Liver (tissue), 9 donors: Measurements from ENCODE around the gene SH2D6. TPM values are rescaled to one million over a fixed set of nuclear protein-coding genes. Genes with fewer than 3 reads are reported as not detected.

Source experiments
- DNase-seq: peaks from one replicate; pipeline ENCODE4 v3.0.0-alpha.2; 2017; ENCODE audit warnings: low spot score
- H3K27ac ChIP-seq, 2 donors: one replicate each; pipeline ENCODE4 v1.7.0; 2013; ENCODE audit warnings: inconsistent platforms in 2 of 2, low read length in 2 of 2, control low read depth in 1 of 2, low read depth in 1 of 2, mild to moderate bottlenecking in 1 of 2
- H3K27me3 ChIP-seq, 4 donors: one replicate each; pipeline versions ENCODE4 v1.6.1 to v1.7.0; 2013; ENCODE audit warnings: low read length in 3 of 4, inconsistent platforms in 1 of 4, mild to moderate bottlenecking in 1 of 4, moderate library complexity in 1 of 4; ENCODE audit not compliant: control insufficient read depth in 4 of 4, insufficient read depth in 4 of 4
- H3K36me3 ChIP-seq, 4 donors: one replicate each; pipeline versions ENCODE4 v1.6.1 to v1.7.0; 2013; ENCODE audit warnings: low read length in 3 of 4, mild to moderate bottlenecking in 3 of 4, low read depth in 1 of 4, moderate library complexity in 1 of 4; ENCODE audit not compliant: control insufficient read depth in 4 of 4, insufficient read depth in 3 of 4
- H3K4me1 ChIP-seq, 4 donors: one replicate each; pipeline versions ENCODE4 v1.6.1 to v1.7.0; 2013; ENCODE audit warnings: low read length in 3 of 4, mild to moderate bottlenecking in 3 of 4, moderate library complexity in 1 of 4; ENCODE audit not compliant: control insufficient read depth in 4 of 4, insufficient read depth in 4 of 4
- H3K4me3 ChIP-seq, 3 donors: one replicate each; pipeline versions ENCODE4 v1.6.1 to v1.7.0; 2013; ENCODE audit warnings: low read length in 3 of 3, control low read depth in 1 of 3, low read depth in 1 of 3, mild to moderate bottlenecking in 1 of 3
- H3K9ac ChIP-seq, 2 donors: one replicate each; pipeline ENCODE4 v1.7.0; 2013; ENCODE audit warnings: low read length in 2 of 2, mild to moderate bottlenecking in 2 of 2, moderate library complexity in 2 of 2, control low read depth in 1 of 2, low read depth in 1 of 2
- H3K9me3 ChIP-seq, 4 donors: one replicate each; pipeline versions ENCODE4 v1.6.1 to v1.7.0; 2013; ENCODE audit warnings: low read length in 3 of 4; ENCODE audit not compliant: control insufficient read depth in 4 of 4
- FOXA2 ChIP-seq: IDR thresholded peaks from 2 replicates; pipeline ENCODE4 v1.6.1; 2016; ENCODE audit warnings: antibody characterized with exemption
- HNF4A ChIP-seq, 2 donors: conservative IDR thresholded peaks; 2 replicates each; pipeline ENCODE4 v1.6.1; 2016; ENCODE audit warnings: antibody characterized with exemption in 2 of 2, mild to moderate bottlenecking in 2 of 2
- NR2F2 ChIP-seq: IDR thresholded peaks from 2 replicates; pipeline ENCODE4 v1.6.1; 2016; ENCODE audit warnings: antibody characterized with exemption
- RAD21 ChIP-seq, 2 donors: IDR thresholded peaks; 2 replicates each; pipeline ENCODE4 v1.6.1; 2016; ENCODE audit warnings: antibody characterized with exemption in 2 of 2, mild to moderate bottlenecking in 2 of 2
- RXRA ChIP-seq, 2 donors: IDR thresholded peaks; 2 replicates each; pipeline ENCODE4 v1.6.1; 2017 to 2018; ENCODE audit warnings: antibody characterized with exemption in 2 of 2, mild to moderate bottlenecking in 1 of 2
- SP1 ChIP-seq: IDR thresholded peaks from 2 replicates; pipeline ENCODE4 v1.6.1; 2018; ENCODE audit warnings: antibody characterized with exemption, mild to moderate bottlenecking
- YY1 ChIP-seq: IDR thresholded peaks from 2 replicates; pipeline ENCODE4 v1.6.1; 2016; ENCODE audit warnings: antibody characterized with exemption, mild to moderate bottlenecking
- WGBS: extraction: QIAGEN DNeasy Blood & Tissue Kit; methylation state at CpG from one replicate; pipeline ENCODE4 v1.1.7; 2013; 5-methylcytosine and 5-hydroxymethylcytosine counted together
- polyA plus RNA-seq, 2 donors: library from polyadenylated mRNA; stranded (reverse) in 1 of 2; unstranded in 1 of 2; fragments of 200-250 nt in 1 of 2; fragments of >200 nt in 1 of 2; fragmentation: Nextera tagmentation in 1 of 2; extraction: Ambion mirVana in 1 of 2; gene quantifications; one replicate each; pipeline versions ENCODE4 v1.2.1 to v1.2.3, GENCODE V29; 2013 to 2015
- total RNA-seq, 2 donors: library from RNA; depleted of rRNA; stranded (reverse); fragments of >200 nt; gene quantifications; one replicate each; pipeline ENCODE4 v1.2.3, GENCODE V29; 2014
- TF ChIP-seq, protein P1 (sequence below): IDR thresholded peaks from 2 replicates; pipeline ENCODE4 v1.6.1; 2016; ENCODE audit warnings: antibody characterized with exemption, mild to moderate bottlenecking
- TF ChIP-seq, protein P2 (sequence below): IDR thresholded peaks from 2 replicates; pipeline ENCODE4 v1.6.1; 2016; ENCODE audit warnings: antibody characterized with exemption
- TF ChIP-seq, protein P3 (sequence below): IDR thresholded peaks from 2 replicates; pipeline ENCODE4 v1.6.1; 2016; ENCODE audit warnings: antibody characterized with exemption
- donor health status: healthy.
- donor health status: healthy.
- donor health status: healthy.
- donor health status: healthy.
- donor health status: healthy.

The SH2D6 gene
- total and polyA plus RNA-seq, 4 donors = 0.28 to 0.92 (median 0.39) TPM; not detected in 1

DNA sequence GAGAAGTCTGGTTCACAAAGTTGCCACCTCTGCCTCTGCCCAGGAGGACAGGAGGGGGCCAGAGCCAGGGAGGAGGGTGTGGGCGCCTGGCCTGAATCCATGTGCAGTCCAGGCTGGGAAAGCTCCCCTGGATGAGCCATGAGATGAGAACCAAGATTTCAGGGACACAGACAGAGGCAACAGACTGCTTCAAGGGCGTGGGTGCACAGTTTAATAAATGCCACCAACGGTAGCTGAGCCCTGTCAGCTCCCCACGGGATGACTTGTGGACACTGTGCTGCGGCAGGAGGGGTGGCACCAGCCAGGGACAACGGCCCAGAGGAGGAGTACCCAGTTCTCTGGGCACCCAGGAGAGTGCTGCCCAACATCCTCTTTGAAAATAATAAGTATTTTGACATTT is 23.5 kb upstream of the SH2D6 start:
- no peak overlapping the region for H3K27ac ChIP-seq
- H3K27me3 ChIP-seq = no peaks in the 10 kb centered on the region
- TF ChIP-seq, protein P1, sequence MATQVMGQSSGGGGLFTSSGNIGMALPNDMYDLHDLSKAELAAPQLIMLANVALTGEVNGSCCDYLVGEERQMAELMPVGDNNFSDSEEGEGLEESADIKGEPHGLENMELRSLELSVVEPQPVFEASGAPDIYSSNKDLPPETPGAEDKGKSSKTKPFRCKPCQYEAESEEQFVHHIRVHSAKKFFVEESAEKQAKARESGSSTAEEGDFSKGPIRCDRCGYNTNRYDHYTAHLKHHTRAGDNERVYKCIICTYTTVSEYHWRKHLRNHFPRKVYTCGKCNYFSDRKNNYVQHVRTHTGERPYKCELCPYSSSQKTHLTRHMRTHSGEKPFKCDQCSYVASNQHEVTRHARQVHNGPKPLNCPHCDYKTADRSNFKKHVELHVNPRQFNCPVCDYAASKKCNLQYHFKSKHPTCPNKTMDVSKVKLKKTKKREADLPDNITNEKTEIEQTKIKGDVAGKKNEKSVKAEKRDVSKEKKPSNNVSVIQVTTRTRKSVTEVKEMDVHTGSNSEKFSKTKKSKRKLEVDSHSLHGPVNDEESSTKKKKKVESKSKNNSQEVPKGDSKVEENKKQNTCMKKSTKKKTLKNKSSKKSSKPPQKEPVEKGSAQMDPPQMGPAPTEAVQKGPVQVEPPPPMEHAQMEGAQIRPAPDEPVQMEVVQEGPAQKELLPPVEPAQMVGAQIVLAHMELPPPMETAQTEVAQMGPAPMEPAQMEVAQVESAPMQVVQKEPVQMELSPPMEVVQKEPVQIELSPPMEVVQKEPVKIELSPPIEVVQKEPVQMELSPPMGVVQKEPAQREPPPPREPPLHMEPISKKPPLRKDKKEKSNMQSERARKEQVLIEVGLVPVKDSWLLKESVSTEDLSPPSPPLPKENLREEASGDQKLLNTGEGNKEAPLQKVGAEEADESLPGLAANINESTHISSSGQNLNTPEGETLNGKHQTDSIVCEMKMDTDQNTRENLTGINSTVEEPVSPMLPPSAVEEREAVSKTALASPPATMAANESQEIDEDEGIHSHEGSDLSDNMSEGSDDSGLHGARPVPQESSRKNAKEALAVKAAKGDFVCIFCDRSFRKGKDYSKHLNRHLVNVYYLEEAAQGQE = no peak
- TF ChIP-seq, protein P2, sequence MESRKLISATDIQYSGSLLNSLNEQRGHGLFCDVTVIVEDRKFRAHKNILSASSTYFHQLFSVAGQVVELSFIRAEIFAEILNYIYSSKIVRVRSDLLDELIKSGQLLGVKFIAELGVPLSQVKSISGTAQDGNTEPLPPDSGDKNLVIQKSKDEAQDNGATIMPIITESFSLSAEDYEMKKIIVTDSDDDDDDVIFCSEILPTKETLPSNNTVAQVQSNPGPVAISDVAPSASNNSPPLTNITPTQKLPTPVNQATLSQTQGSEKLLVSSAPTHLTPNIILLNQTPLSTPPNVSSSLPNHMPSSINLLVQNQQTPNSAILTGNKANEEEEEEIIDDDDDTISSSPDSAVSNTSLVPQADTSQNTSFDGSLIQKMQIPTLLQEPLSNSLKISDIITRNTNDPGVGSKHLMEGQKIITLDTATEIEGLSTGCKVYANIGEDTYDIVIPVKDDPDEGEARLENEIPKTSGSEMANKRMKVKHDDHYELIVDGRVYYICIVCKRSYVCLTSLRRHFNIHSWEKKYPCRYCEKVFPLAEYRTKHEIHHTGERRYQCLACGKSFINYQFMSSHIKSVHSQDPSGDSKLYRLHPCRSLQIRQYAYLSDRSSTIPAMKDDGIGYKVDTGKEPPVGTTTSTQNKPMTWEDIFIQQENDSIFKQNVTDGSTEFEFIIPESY = no peak
- no peak for TF ChIP-seq RXRA (IDR thresholded peaks at IDR 0.05)
- TF ChIP-seq FOXA2 = no peak
- TF ChIP-seq YY1 = no peak
- no peak for TF ChIP-seq NR2F2
- H3K4me1 ChIP-seq = peaks cover 0 to 2% (median 0%) of the 10 kb centered on the region in 4 donors
- WGBS = 92% methylated on average over 6 of the region's 6 CpGs
- no peak for DNase-seq
- H3K9me3 ChIP-seq = no peaks in the 10 kb centered on the region
- no peak overlapping the region for H3K4me3 ChIP-seq
- H3K36me3 ChIP-seq = peaks cover 0 to 11% (median 1%) of the 10 kb centered on the region in 4 donors
- no peak overlapping the region for H3K9ac ChIP-seq

DNA sequence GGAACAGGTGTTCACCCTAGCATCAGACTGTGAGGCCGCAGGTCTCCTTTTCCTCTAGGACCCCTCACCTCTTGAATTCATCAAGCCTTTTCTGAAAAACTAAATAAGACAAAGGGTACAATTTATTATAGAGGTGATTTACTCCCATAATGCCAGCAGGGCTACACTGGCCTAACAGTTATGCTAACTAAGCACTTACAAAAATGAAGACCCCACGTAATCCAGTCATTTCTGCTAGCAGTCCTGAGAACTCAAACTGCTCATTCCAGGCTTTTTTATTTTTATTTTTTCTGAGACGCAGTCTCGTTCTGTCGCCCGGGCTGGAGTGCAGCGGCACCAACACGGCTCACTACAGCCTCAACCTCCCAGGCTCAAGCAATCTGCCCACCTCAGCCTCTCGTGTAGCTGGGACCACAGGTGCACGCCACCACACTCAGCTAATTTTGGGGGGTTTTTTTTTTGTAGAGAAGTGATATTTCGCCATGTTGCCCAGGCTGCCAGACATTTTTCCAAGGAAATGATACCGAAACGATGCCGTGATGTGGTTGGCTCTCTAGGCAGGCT is 22.5 kb upstream of the SH2D6 start:
- no peak for DNase-seq
- H3K36me3 ChIP-seq = peaks cover 0 to 1% (median 0%) of the 10 kb centered on the region in 4 donors
- H3K27me3 ChIP-seq = no peaks in the 10 kb centered on the region
- H3K27ac ChIP-seq = no peak overlapping the region
- TF ChIP-seq HNF4A (conservative IDR thresholded peaks at IDR 0.05) (no peak), FOXA2 (no peak), RAD21 (IDR thresholded peaks at IDR 0.05) (no peak), RXRA (IDR thresholded peaks at IDR 0.05) (no peak), SP1 (no peak)
- TF ChIP-seq, protein P3, sequence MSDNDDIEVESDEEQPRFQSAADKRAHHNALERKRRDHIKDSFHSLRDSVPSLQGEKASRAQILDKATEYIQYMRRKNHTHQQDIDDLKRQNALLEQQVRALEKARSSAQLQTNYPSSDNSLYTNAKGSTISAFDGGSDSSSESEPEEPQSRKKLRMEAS = no peak
- TF ChIP-seq, protein P2 = no peak
- H3K4me3 ChIP-seq = no peak overlapping the region
- H3K9me3 ChIP-seq = no peaks in the 10 kb centered on the region
- WGBS = 92% methylated on average over 14 of the region's 14 CpGs
- peaks cover 0 to 2% (median 0%) of the 10 kb centered on the region in 4 donors for H3K4me1 ChIP-seq
- no peak overlapping the region for H3K9ac ChIP-seq
